ENCODE measurements around the gene CNKSR3.

Gene CNKSR3

DNA sequence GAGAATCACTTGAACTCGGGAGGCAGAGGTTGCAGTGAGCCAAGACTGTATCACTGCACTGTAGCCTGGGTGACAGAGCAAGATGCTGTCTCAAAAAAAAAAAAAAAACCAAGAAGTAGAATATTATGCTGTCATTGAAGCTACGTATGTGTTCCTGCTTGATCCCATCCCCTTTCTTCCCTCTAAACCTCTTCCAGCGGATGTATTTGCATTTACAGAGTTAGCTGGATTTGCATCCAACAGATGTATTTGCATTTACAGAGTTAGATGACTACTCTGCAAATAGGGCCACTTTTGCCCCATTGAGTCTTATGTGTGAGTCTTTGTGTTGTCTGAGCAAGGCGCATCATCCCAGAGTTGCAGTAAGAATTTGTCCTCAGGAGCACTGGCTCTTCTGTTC is 128.9 kb downstream of the CNKSR3 start:
- DNase-seq (ENCODE audit: low read depth) = no peak

DNA sequence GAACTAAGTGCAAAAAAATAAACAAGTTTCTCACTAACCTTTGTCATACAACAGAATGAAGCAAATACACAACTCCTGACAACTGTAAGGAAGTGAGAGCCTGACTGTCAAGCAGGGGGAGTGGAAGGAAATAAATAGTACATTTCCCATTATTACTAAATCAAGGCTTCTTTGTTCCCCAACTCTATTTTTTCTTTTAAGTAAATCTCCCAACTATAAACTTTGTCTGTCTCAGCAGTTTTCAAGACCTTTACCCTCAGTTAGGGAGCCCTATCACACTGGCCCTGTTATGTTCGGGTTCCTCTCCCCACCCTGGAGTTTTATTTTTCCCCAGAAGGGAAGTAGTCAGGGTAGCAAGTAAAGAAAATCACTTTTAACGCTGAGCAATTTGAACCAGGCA is 129.7 kb downstream of the CNKSR3 start:
- no peak for DNase-seq (ENCODE audit: low read depth)

GRCh38 chr6:154379585-154379984 is 130.9 kb downstream of the CNKSR3 start:
- DNase-seq (ENCODE audit: low read depth) = no peak

- no peak for DNase-seq (ENCODE audit: low read depth)
Observed at GRCh38 chr6:154378518-154378917, 132.0 kb downstream of the CNKSR3 start.

DNA sequence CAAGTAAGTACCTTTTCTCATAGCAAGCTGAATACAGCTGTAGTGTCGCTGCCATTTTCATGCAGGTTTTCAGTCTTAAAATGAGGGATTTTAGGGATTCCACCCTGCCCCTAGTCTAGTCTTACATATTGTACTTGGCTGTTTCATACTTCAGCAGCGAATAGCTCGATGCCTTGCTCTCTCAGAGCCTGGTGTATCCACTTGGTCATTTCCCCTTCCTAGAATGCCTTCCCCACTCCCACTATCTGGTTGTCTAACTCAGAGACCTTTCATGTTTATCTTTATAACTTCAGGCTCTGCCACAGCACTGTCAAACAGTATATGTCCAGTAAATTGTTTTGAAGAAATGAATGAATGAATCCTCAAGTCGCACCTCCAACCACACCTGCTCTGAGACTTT is 132.8 kb downstream of the CNKSR3 start:
- DNase-seq (ENCODE audit: low read depth) = no peak

GRCh38 chr6:154373971-154374370 is 136.5 kb downstream of the CNKSR3 start:
- no peak for DNase-seq (ENCODE audit: low read depth)

DNA sequence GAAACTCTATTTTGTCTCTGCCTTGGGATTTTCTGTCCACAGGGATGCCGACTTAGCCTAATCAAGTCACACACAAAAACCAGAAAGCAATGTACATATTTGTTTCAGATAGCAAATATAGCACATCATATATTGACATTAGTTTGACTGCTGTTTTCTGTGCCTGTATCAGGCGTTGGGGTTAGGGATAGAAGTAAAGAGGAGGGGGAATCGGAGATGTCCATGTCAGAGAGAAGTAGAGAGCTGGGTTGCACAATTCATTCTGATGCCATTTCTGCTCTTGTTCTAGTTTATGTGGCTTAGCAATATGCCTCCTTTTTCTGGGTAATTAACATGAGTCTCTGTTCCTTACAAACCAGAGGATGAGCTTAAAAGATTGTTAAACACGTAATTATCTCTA is 139.2 kb downstream of the CNKSR3 start:
- DNase-seq (ENCODE audit: low read depth) = no peak

GRCh38 chr6:154370545-154370944 is 139.9 kb downstream of the CNKSR3 start:
- DNase-seq (ENCODE audit: low read depth) = no peak

- DNase-seq (ENCODE audit: low read depth) = no peak
Observed at GRCh38 chr6:154367839-154368695, 142.4 kb downstream of the CNKSR3 start.

DNA sequence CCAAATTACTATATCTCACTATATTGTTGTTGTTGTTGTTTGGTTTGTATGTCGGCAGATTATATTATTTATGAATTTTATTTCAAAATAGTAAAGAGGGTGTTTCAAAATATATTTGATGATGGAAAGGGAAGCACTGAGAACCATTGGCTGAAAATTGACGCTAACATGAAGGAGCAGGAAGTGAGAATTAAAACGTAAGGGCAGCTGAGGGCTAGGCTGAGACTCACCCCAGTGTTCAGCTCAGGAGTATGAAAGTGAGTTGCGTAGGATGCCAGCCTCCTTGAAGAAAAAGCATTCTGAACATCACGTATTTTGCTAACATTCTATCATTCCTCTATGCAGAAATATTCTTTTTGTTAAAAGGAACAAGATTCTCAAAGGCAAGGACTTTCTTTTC is 143.1 kb downstream of the CNKSR3 start:
- no peak for DNase-seq (ENCODE audit: low read depth)

GRCh38 chr6:154363821-154364220 is 146.7 kb downstream of the CNKSR3 start:
- DNase-seq (ENCODE audit: low read depth) = no peak

DNA sequence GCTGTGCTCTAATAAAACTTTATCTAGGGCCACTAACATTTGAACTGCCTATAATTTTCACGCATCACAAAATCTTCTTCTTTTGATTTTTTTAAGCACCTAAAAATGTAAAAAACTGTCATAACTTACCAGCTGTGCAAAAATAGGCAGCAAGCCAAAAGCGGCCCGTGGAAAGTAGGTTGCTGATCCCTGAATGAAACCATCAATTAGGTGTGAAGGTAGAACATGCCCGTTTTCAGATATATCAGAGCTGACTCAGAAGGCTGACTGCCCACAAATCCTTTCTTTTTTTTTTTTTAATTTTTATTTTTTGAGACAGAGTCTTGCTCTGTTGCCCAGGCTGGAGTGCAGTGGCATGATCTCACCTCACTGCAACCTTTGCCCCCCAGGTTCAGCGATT is 149.0 kb downstream of the CNKSR3 start:
- no peak for DNase-seq (ENCODE audit: low read depth)

- no peak for DNase-seq (ENCODE audit: low read depth)
Observed at GRCh38 chr6:154360476-154360875, 150.0 kb downstream of the CNKSR3 start.

DNA sequence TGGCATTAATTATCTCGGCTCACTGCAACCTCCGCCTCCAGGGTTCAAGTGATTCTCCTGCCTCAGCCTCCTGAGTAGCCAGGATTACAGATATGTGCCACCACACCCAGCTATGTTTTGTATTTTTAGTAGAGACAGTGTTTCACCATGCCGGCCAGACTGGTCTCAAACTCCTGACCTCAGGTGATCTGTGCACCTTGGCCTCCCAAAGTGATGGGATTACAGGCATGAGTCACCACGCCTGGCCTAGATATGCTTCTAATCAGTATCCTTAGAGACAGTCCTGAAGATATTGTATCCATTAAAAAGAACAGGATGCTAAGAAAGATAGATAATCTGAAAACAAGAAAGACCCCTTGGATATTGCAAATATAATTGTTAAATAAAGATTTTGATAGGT is 150.8 kb downstream of the CNKSR3 start:
- no peak for DNase-seq (ENCODE audit: low read depth)

DNA sequence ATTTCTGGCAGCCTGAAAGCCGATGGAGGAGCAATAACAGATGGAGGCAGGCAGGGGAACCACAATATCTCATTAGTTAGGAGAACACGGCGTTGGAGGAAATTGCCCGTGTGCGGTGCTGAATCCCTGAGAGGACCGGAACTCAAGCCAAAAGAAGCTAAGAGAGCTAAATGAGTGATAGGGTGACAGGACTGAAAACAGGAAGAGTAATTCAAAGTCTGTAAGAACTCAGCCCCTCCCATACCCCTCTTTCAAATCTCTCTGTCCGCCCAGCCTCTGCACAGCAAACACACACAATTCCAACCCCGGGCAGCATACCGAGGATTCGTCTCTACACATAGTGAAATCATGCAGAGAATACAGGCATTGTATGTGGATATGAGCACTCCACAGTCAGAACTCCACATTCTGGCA is 151.3 kb downstream of the CNKSR3 start:
- no peak for DNase-seq (ENCODE audit: low read depth)

- no peak for DNase-seq (ENCODE audit: low read depth)
Observed at GRCh38 chr6:154358019-154358545, 152.4 kb downstream of the CNKSR3 start.

- no peak for DNase-seq (ENCODE audit: low read depth)
Observed at GRCh38 chr6:154356690-154357089, 153.8 kb downstream of the CNKSR3 start, which contains the start of gene IPCEF1. TSS of gene IPCEF1 (minus strand) at chr6:154356803. CDS start at chr6:154265947, 90,856 bp downstream.

DNA sequence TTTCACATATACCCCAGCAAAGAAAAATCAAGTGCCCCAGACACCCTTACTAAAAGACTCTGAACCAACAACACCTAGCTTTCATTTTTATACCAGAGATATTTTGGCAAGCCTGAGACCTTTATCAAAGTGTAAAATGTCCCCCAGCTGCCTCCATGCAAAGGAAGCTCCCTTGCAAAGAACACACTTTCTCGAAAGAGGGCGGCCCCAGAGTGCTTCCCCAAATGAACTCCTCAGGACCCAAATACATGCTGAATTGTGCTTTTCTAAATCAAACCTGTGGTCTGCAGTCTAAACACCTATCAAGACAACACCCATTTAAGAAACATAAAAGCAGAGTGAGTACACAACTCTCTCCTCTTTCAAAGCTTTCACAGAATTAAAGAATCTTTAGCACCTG is 154.4 kb downstream of the CNKSR3 start:
- no peak for DNase-seq (ENCODE audit: low read depth)

- no peak for DNase-seq (ENCODE audit: low read depth)
Observed at GRCh38 chr6:154354265-154354777, 156.2 kb downstream of the CNKSR3 start.

GRCh38 chr6:154353626-154354025 is 156.9 kb downstream of the CNKSR3 start:
- no peak for DNase-seq (ENCODE audit: low read depth)

GRCh38 chr6:154352898-154353585 is 157.4 kb downstream of the CNKSR3 start:
- DNase-seq (ENCODE audit: low read depth) = no peak

- no peak for DNase-seq (ENCODE audit: low read depth)
Observed at GRCh38 chr6:154350293-154350692, 160.2 kb downstream of the CNKSR3 start.

GRCh38 chr6:154347981-154348380 is 162.5 kb downstream of the CNKSR3 start:
- no peak for DNase-seq (ENCODE audit: low read depth)
